Mesendoderm (in vitro differentiated cells): ENCODE data around the gene TMEM45A.
A peak's percentile ranks its signal among the peaks of the same experiment; 100 is the strongest.

Source experiments
- DNase-seq: peaks from one replicate; pipeline ENCODE4 v3.0.0; 2013
- H2AK5ac ChIP-seq: 2 replicates; pipeline ENCODE4 v1.6.1; 2013; ENCODE audit warnings: low read length, inconsistent platforms
- H2BK120ac ChIP-seq: 2 replicates; pipeline ENCODE4 v1.6.1; 2013; ENCODE audit warnings: low read depth, mild to moderate bottlenecking, low read length, moderate library complexity, mixed read lengths
- H2BK15ac ChIP-seq: replicated peaks from 2 replicates; pipeline ENCODE4 v1.6.1; 2013; ENCODE audit warnings: low read depth, mild to moderate bottlenecking, moderate library complexity
- H2BK5ac ChIP-seq: 2 replicates; pipeline ENCODE4 v1.6.1; 2013; ENCODE audit warnings: low read length, inconsistent platforms
- H3K18ac ChIP-seq: 2 replicates; pipeline ENCODE4 v1.6.1; 2013; ENCODE audit warnings: mild to moderate bottlenecking, low read length, mixed read lengths
- H3K23ac ChIP-seq: one replicate; pipeline ENCODE4 v1.6.1; 2013; ENCODE audit warnings: low read length
- H3K27ac ChIP-seq: 2 replicates; pipeline ENCODE4 v1.5.1; 2013; ENCODE audit warnings: low read depth, mild to moderate bottlenecking, inconsistent platforms, low read length, moderate library complexity
- H3K27me3 ChIP-seq: 2 replicates; pipeline ENCODE4 v1.6.1; 2013; ENCODE audit warnings: low read length, control low read depth, mild to moderate bottlenecking, inconsistent platforms; ENCODE audit not compliant: insufficient read depth, poor library complexity
- H3K36me3 ChIP-seq: 2 replicates; pipeline ENCODE4 v1.6.1; 2013; ENCODE audit warnings: low read length, inconsistent platforms; ENCODE audit not compliant: control insufficient read depth, insufficient read depth
- H3K4ac ChIP-seq: one replicate; pipeline ENCODE4 v1.6.1; 2013; ENCODE audit warnings: low read depth, mild to moderate bottlenecking, low read length, moderate library complexity
- H3K4me1 ChIP-seq: 2 replicates; pipeline ENCODE4 v1.6.1; 2013; ENCODE audit warnings: low read depth, low read length, inconsistent platforms; ENCODE audit not compliant: control insufficient read depth
- H3K4me2 ChIP-seq: 2 replicates; pipeline ENCODE4 v1.6.1; 2013; ENCODE audit warnings: low read length
- H3K4me3 ChIP-seq: 2 replicates; pipeline ENCODE4 v1.5.1; 2013; ENCODE audit warnings: mild to moderate bottlenecking, low read length
- H3K56ac ChIP-seq: one replicate; pipeline ENCODE4 v1.6.1; 2013; ENCODE audit warnings: low read length
- H3K79me1 ChIP-seq: 2 replicates; pipeline ENCODE4 v1.6.1; 2013; ENCODE audit warnings: low read length, inconsistent platforms
- H3K79me2 ChIP-seq: 2 replicates; pipeline ENCODE4 v1.6.1; 2013; ENCODE audit warnings: mild to moderate bottlenecking, low read length; ENCODE audit not compliant: control insufficient read depth, insufficient read depth
- H3K9ac ChIP-seq: 2 replicates; pipeline ENCODE4 v1.6.1; 2013; ENCODE audit warnings: low read length, inconsistent platforms
- H4K5ac ChIP-seq: one replicate; pipeline ENCODE4 v1.6.1; 2013; ENCODE audit warnings: low read length
- H4K8ac ChIP-seq: one replicate; pipeline ENCODE4 v1.6.1; 2013; ENCODE audit warnings: low read depth, mild to moderate bottlenecking, control low read depth, low read length, moderate library complexity
- WGBS: extraction: QIAGEN DNeasy Blood & Tissue Kit; methylation state at CpG from one replicate; pipeline ENCODE4 v1.1.7; 2013; ENCODE audit warnings: low lambda C conversion rate, missing lambda C conversion rate; ENCODE audit not compliant: insufficient coverage; ENCODE audit errors: extremely low coverage; 5-methylcytosine and 5-hydroxymethylcytosine counted together

TMEM45A gene

DNA sequence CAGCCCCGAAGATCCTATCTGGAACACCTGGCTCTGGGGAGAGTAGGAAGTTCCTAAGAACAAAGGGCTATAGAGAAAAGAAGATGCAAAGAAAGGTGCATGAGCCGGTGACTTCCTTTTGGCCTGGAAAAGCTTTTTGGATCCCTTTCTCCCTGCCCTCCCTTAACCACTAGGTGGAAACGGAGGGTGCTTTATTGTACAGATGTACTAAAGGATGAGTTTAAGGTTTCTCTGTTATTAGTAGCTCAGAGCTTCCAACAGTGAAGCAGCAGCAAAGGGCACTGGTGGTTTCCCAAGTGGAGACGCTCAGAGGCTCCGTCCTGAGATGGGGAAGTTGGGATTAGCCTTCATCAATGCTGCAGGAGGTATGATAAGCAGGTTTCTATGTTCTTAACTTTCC, 111.0 kb downstream of the TMEM45A start:
- Histone ChIP-seq H3K27me3 (no peaks in the 10 kb centered on the region), H2BK15ac (peak overlapping the region; percentile 60), H2BK120ac (peak overlapping the region; percentile 36), H3K79me2 (no peaks in the 10 kb centered on the region), H3K27ac (peak overlapping the region; percentile 17), H3K4me2 (no peak overlapping the region), H3K9ac (no peak overlapping the region), H3K18ac (peak overlapping the region; percentile 47), H2BK5ac (no peak overlapping the region), H3K4ac (no peak overlapping the region), H3K4me3 (no peak overlapping the region), H3K56ac (peak overlapping the region; percentile 43), H3K79me1 (no peaks in the 10 kb centered on the region), H2AK5ac (no peak overlapping the region), H3K23ac (no peak overlapping the region), H3K36me3 (no peaks in the 10 kb centered on the region), H4K8ac (no peak overlapping the region), H3K4me1 (no peaks in the 10 kb centered on the region), H4K5ac (no peak overlapping the region)
- DNase-seq, result peak; percentile 80
- no CpG with 5 or more reads among the region's 5 CpGs for WGBS

DNA sequence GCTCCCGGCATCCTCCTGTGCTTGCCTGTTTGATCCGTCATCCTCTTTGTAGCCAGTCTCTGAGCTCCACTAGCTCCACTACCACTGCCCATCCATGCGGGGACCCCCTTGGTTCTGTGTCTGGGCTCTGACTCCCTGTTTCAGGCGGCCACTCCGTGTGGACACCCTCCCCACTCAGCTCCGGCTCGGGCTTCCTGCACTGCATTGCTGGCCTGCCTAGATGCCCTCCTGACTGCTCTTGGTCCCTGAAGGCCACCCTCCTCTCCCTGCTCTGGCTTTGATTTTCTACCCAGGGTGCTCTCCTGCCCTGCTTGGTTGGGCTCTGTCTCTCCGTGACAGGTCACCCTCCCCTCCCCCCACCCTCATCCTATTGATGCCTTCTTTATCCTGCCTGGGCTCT, 112.9 kb downstream of the TMEM45A start:
- Histone ChIP-seq H3K4me3 (no peak overlapping the region), H3K18ac (no peak overlapping the region), H3K4me1 (no peaks in the 10 kb centered on the region), H3K23ac (no peak overlapping the region), H2AK5ac (no peak overlapping the region), H2BK120ac (no peak overlapping the region), H3K79me1 (no peaks in the 10 kb centered on the region), H3K27me3 (no peaks in the 10 kb centered on the region), H3K4me2 (no peak overlapping the region), H3K4ac (no peak overlapping the region), H3K9ac (no peak overlapping the region), H3K79me2 (no peaks in the 10 kb centered on the region), H3K27ac (no peak overlapping the region), H4K5ac (no peak overlapping the region), H2BK5ac (no peak overlapping the region), H4K8ac (no peak overlapping the region), H3K36me3 (no peaks in the 10 kb centered on the region), H2BK15ac (no peak overlapping the region), H3K56ac (peak overlapping the region; percentile 9)
- no CpG with 5 or more reads among the region's 8 CpGs for WGBS
- DNase-seq, result peak; percentile 52

DNA sequence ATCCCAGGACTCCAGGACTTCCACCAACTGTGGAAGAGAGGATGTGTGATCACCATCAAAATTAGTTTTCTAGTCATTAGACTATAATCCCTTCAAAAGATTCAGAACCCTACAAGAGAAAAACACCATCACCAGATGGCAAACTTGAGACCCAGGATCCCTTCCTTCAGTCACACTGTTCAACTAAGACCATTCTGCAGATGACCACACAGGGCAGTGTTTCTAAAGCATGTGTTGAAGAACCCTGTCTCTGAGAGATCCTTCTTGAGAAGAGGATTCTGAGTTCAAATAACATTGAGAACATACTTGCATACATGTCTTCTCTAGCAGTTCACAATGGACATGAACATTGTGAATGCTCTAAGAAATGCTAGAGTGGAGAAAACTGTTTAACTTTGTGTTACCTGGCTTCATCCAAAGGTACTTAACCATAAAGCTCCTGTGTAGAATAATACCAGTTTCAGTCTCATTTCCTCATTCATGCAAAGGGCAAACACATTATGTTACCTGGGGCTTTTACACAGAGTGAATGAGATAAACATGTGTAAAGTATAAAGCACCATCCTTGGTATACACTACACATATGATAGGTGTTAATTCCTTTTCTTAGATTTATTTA, 114.6 kb downstream of the TMEM45A start:
- Histone ChIP-seq H3K36me3 (no peaks in the 10 kb centered on the region), H3K4me3 (no peak overlapping the region), H4K8ac (no peak overlapping the region), H3K4me2 (no peak overlapping the region), H3K79me2 (no peaks in the 10 kb centered on the region), H3K79me1 (no peaks in the 10 kb centered on the region), H2BK120ac (no peak overlapping the region), H3K27ac (no peak overlapping the region), H3K9ac (no peak overlapping the region), H4K5ac (no peak overlapping the region), H2AK5ac (no peak overlapping the region), H3K23ac (no peak overlapping the region), H3K56ac (no peak overlapping the region), H3K4ac (no peak overlapping the region), H3K27me3 (no peaks in the 10 kb centered on the region), H2BK15ac (no peak overlapping the region), H3K18ac (no peak overlapping the region), H2BK5ac (no peak overlapping the region), H3K4me1 (no peaks in the 10 kb centered on the region)
- peak; percentile 20 for DNase-seq

DNA sequence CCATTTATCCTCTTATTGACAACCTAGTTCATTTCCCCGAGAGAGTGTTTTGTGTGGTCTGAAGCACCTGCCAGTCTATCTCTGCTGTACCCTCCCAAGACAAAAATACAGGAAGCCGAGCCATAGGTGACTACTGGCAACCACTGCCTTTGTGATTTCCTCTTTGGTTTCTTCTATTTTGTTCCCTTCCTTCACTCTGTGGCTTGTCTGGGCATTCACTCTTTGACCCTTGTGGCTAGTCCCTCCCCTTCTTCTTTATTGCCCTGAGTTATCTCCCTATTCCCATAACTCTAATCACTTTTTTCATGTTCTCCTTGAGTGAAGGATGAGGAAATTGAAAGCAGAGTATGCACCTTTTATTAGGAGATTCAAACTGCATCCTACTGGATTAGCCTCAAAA, 116.9 kb downstream of the TMEM45A start, which contains the start of gene ADGRG7:
TSS of gene ADGRG7 (plus strand) at position 297 of the 400 bp plus-strand sequence. CDS start 256 bp downstream, outside the sequence.
- Histone ChIP-seq H2BK5ac (no peak within 1 kb of the TSS), H3K23ac (no peak within 1 kb of the TSS), H3K18ac (no peak within 1 kb of the TSS), H2BK120ac (no peak within 1 kb of the TSS), H3K27me3 (no peaks in the 10 kb centered on the region), H4K8ac (no peak within 1 kb of the TSS), H3K56ac (no peak within 1 kb of the TSS), H2BK15ac (no peak within 1 kb of the TSS), H3K27ac (no peak within 1 kb of the TSS), H4K5ac (no peak within 1 kb of the TSS), H3K79me1 (no peaks in the 10 kb centered on the region), H3K4me3 (no peak within 1 kb of the TSS), H3K4ac (no peak within 1 kb of the TSS), H3K79me2 (no peaks in the 10 kb centered on the region), H3K36me3 (no peaks in the 10 kb centered on the region), H3K4me1 (no peaks in the 10 kb centered on the region), H2AK5ac (no peak within 1 kb of the TSS), H3K9ac (no peak within 1 kb of the TSS), H3K4me2 (no peak within 1 kb of the TSS)
- no peak for DNase-seq
- WGBS, result no CpG with 5 or more reads among the region's 2 CpGs

DNA sequence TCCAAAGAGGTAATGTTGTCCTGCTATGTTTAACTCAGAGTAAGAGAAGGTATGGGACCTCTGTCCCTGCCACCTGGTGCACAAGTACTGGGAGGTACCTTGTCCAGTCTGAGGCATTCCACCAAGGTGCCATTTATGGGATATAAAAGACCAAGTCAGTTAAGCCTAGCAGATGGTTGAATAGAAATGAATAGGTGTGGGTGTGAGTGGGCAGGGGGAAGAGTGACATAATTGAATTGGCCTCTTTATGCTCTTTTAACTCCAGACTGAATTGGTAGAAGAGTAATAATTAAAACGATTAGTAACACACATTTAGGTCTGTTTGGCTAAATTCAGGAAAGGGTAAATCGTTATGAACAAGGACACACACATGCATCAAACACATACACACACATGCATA, 117.5 kb downstream of the TMEM45A start:
- H2BK5ac ChIP-seq, result no peak overlapping the region
- H2BK120ac ChIP-seq, result no peak overlapping the region
- H3K56ac ChIP-seq, result no peak overlapping the region
- no peak overlapping the region for H4K8ac ChIP-seq
- DNase-seq, result no peak
- no peak overlapping the region for H3K18ac ChIP-seq
- H3K4me3 ChIP-seq, result no peak overlapping the region
- no peaks in the 10 kb centered on the region for H3K36me3 ChIP-seq
- no CpG with 5 or more reads among the region's 2 CpGs for WGBS
- H2BK15ac ChIP-seq, result no peak overlapping the region
- no peak overlapping the region for H3K4me2 ChIP-seq
- H3K4me1 ChIP-seq, result no peaks in the 10 kb centered on the region
- H3K79me2 ChIP-seq, result no peaks in the 10 kb centered on the region
- no peaks in the 10 kb centered on the region for H3K27me3 ChIP-seq
- H3K27ac ChIP-seq, result no peak overlapping the region
- H4K5ac ChIP-seq, result no peak overlapping the region
- no peak overlapping the region for H3K4ac ChIP-seq
- H2AK5ac ChIP-seq, result no peak overlapping the region
- H3K23ac ChIP-seq, result no peak overlapping the region
- H3K9ac ChIP-seq, result no peak overlapping the region
- no peaks in the 10 kb centered on the region for H3K79me1 ChIP-seq

DNA sequence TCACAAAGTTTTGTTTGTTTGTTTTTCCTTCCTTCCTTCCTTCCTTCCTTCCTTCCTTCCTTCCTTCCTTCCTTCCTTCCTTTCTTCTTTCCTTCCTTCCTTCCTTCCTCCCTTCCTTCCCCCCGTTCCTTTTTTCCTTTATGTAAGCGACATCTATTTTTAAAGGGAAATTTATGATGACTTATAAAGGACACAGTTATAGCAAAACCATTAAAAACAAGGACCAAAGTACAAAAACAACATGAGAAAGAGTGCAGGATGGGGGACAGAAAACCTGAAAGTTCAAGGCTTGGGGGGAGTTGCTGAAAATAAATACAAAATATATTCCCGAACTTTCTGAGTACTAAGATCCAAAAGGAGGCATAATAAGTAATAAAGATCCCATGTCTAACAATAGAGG, 118.8 kb downstream of the TMEM45A start:
- no peaks in the 10 kb centered on the region for H3K27me3 ChIP-seq
- no peaks in the 10 kb centered on the region for H3K36me3 ChIP-seq
- H3K4ac ChIP-seq, result no peak overlapping the region
- H3K56ac ChIP-seq, result no peak overlapping the region
- H3K4me3 ChIP-seq, result no peak overlapping the region
- DNase-seq, result no peak
- no peak overlapping the region for H3K18ac ChIP-seq
- H3K23ac ChIP-seq, result no peak overlapping the region
- H3K79me1 ChIP-seq, result no peaks in the 10 kb centered on the region
- H3K27ac ChIP-seq, result no peak overlapping the region
- no peak overlapping the region for H4K8ac ChIP-seq
- no peak overlapping the region for H3K4me2 ChIP-seq
- no peak overlapping the region for H2BK5ac ChIP-seq
- H4K5ac ChIP-seq, result no peak overlapping the region
- no peaks in the 10 kb centered on the region for H3K79me2 ChIP-seq
- H2AK5ac ChIP-seq, result no peak overlapping the region
- no peak overlapping the region for H3K9ac ChIP-seq
- no peak overlapping the region for H2BK15ac ChIP-seq
- no peaks in the 10 kb centered on the region for H3K4me1 ChIP-seq
- no CpG with 5 or more reads among the region's 3 CpGs for WGBS
- H2BK120ac ChIP-seq, result no peak overlapping the region
